ENCODE data around the gene SIPA1L3. TPM values are rescaled to one million over a fixed set of nuclear protein-coding genes. Genes with fewer than 3 reads are reported as not detected.
A peak's percentile ranks its signal among the peaks of the same experiment; 100 is the strongest.

The SIPA1L3 gene
- total RNA-seq, 2 donors from 2014 or later, result 136 to 180 TPM

DNA sequence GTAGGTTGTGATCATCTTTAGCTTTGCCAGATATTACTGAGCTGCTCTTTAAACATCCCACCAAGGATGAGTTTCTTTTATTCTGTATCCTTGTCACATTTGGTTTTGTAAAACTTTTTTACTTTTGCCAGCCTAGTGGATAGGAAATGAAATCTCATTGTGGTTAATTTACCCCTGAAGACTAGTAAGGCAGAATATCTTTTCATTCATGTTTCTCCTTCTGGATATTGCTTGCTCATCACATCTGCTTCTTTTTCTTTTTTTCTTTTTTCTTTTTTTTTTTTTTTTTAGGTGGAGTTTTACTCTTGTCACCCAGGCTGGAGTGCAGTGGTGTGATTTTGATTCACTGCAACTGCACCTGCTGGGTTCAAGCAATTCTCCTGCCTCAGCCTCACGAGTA lies 31.3 kb downstream of the SIPA1L3 start:
- ATAC-seq (no peak), DNase-seq (no peak)
- intact Hi-C loops (cut with DNase I, micrococcal nuclease), result no loop called here

DNA sequence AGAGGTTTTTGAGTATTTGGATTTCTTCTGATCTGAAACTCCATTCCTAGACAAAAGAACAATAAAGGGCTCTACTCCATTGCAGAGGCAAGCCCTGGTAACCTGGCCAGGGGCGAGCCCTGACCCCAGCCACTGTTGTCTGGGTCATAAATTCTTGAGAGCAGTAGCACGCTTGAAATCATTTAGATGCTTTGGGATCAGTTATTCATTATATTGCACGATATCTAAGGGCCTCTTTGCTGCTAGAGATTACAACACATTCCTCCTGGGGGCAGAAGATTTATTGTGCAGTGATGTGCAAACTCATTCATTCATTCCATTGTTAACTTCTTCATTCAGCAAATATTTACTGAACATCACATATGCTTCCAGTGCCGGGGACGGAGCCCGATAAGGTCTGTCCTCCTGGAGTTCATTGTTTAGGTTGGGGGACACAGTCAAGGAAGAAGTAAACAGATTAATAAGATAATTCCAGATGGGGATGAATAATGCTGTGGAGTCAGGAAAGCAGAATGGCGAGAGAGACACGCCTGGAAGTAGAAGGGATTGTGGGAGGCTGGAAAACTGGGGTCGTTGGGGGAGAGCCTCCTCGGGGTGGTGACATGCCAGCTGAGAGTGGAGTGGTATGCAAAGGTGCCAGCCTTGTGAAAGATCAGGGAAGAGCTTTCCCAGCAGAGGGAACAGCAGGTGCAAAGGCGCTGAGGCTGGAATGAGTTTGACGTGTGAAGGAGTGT lies 34.9 kb downstream of the SIPA1L3 start:
- ATAC-seq (peak; percentile 47), DNase-seq (peak in 1 of 2 donors; percentile 55)
- intact Hi-C loops (cut with DNase I, micrococcal nuclease), result no loop called here

DNA sequence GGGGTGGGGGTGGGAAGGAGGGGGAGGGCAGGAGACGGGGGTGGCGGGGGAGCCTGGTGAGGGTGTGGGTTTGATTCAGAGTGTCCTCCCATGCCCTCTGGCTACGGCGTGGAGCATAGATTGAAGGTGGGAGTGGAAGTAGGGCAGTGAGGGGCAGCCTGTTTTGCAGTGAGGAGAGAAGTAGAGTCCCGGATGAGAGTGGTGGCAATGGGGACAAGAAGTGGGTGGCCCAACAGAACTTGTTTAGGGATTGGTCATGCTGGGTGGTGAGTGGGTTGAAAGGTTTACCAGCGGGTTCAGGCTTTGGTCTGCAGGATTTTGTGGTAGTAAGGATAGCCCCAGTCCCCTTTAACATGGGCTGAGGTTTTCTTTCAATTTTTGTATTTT lies 35.5 kb downstream of the SIPA1L3 start:
- intact Hi-C loops (cut with DNase I, micrococcal nuclease), result no loop called here
- ATAC-seq, result no peak

DNA sequence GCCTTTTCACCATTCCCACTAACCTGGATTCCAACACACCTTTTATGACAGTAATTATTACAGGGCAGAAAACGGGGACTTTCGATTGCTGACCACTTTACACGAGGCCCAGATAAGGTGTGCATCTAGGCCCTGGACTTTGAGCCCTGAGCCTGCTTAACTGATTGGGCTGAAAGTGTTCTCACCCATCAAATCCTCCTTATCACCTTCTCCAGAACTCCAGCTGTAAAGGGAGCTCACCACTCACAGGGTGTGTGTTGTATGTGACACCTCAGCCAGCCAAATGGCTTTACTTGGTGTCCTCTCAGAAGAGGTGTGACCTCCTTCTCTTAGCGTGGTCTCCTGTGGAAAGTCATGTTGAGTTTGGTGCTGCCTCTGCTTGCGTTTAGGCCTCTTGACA lies 36.5 kb downstream of the SIPA1L3 start:
- ATAC-seq (peak; percentile 72), DNase-seq (peak; percentile 60 to 83)
- intact Hi-C loops (cut with DNase I, micrococcal nuclease), result no loop called here

More for the DNA sequence above, 35.5 kb downstream of the SIPA1L3 start:
- no peak for DNase-seq

DNA sequence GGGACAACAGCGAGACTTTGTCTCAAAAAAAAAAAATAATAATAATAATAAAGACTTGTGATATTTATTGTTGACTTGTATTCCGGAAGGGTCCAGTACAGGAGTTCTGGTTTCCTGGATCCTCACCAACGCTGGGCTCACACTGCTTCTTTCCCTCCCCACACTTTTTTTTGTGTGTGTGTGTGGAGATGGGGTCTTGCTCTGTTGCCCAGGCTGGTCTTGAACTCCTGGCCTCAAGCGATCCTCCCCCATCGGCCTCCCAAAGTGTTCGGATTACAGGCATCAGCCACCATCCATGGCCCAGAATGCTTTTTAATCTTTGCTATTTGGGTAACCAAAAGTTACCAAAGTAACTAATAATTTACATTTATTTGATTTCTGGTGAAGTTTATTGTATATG lies 39.1 kb downstream of the SIPA1L3 start:
- no peak for DNase-seq
- intact Hi-C loops (cut with DNase I, micrococcal nuclease), result no loop called here
- no peak for ATAC-seq

DNA sequence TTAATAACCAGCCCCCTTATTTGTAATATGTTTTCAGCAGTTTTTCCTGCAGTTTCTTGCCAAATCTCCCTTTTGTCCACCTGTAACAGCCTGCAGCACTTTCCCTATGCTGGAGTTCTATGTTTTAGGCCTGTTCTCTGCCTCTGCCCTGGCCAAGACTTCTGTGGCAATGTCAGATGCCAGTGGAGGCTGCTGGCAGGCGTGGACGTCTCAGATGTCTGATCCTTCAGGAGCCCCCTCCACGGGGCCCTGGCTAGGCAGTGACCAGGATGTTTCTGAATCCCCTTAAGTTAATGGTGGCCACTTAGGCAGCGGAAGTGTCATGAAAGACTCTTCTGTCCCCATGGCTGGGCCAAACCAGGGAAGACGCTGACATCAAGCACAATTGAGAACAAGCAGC lies 40.8 kb downstream of the SIPA1L3 start:
- DNase-seq, result no peak

DNA sequence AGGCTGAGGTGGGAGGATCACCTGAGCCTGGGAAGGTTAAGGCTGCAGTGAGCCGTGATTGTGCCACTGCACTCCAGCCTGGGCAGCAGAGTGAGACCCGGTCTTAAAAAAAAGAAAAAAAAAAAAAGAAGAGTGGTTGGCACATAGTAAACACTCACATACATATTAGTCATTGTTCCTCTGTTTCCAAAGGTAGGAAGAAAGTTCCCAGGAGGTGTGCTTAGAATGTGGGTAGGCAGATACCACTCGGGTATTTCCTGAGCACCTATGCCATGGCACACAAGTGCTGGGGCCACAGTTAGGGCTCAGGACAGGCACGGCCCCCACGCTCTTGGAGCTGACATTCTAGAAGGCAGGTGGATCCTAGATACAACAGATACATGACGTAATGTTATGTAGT lies 41.4 kb downstream of the SIPA1L3 start:
- no peak for ATAC-seq
- DNase-seq, result no peak
- intact Hi-C loops (cut with DNase I, micrococcal nuclease), result no loop called here

More for the DNA sequence above, 40.8 kb downstream of the SIPA1L3 start:
- no peak for ATAC-seq
- intact Hi-C loops (cut with DNase I, micrococcal nuclease), result no loop called here

DNA sequence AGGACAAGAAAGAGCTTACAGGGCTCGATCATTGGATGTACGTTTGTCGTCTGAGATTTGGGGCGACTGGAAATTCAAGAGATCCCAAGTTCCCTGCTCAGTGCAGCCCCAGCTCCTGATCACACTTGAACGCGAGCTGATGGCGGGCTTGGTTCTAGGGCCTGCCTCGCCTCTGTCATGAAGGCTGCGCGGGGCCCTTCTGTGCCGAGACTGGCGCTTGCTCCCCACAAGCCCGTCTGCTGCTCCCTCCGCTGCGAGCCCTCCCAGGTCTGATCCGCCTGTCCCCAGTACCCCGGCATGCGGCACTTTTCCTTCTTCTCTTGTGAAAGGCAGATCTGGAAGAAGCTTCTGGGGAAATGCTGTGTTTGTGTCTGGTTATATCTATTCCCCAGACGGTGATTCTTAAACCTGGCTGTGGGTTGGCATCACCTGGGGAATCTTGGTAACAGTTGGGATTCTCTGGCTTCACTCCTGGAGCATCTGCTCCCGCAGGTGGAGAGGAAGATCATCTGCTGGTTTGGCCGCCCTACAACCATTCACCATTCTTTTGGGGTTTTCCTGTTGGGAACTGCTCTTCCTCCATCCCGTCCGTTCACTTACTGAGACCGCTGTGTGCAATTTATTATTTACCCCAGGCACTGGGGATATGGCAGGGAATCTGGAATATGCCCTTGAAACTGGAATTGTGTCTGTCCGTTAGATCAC lies 43.6 kb downstream of the SIPA1L3 start:
- DNase-seq, result no peak
- intact Hi-C loops (cut with DNase I, micrococcal nuclease), result no loop called here
- no peak for ATAC-seq

DNA sequence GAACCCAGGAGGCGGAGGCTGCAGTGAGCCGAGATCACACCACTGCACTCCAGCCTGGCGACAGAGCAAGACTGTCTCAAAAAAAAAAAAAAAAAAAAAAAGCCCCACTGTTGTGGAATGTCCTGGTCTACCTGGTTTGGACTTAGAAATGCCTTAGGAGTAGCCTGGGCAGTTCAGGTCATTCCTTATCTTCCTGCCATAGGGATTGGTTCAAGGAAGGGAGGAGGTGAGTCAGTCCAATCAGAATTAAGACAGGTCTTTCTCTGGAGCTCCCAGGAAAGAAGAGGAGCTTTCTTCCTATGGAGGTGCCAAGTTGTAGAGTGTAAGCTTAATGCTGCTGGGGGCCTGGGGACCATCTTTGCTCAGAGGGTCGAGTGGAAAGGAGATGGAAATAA lies 44.8 kb downstream of the SIPA1L3 start:
- ATAC-seq (peak; percentile 62), DNase-seq (no peak)
- intact Hi-C loops (cut with DNase I, micrococcal nuclease), result no loop called here

DNA sequence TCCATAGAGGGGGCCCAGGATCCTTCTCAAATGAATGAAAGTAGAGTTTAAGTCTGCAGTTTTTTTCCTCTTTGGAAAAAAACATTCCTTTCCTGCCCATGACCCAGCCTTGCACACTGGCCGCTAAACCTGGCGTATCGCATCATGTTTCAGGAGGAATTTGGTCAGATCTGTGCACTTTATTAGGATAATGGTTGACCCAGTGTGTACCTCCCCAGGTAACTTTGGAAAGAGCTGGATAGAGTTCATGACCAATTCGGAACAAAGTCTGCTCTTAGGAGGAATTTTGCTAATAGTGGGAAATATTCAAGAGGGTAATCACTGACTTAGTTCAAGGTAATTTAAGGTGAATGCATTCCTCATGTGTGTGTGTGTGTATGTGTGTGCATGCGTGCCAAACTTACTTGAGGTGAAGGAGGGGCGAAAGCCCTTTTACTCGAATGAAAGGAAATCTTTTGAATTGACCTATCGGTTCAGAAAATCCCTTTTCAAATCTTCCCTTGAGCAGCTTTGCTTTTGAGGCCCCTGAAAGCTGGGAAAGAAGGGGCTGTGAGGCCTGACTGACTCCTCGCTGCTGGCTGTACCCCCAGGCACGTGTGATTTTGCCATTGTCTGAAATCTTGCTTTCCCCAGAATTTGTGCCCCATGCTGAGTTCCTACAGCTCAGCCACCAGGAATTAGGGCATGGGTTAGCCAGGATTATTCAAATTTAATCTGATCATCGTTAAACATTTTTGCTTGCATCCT lies 46.3 kb downstream of the SIPA1L3 start:
- ATAC-seq, result peak; percentile 14
- no peak for DNase-seq
- intact Hi-C loops (cut with DNase I, micrococcal nuclease), result no loop called here

DNA sequence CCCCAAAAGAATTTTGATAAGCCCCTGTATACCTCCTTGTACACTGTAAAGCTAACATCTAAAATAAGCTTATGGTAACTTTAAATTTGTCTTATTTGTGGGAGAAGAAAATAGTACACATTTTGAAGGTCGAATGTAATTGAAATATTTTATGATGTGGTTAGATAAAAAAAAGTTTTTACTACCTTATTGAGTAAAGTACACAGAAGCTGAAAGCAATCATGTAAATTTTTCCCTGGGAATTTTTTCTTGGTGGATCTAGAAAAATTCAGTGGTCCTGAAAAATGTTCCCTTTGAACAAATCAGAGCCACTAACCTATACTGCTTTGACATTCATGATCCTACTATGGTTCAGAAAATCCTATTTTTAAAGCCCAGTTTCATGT lies 46.9 kb downstream of the SIPA1L3 start:
- intact Hi-C loops (cut with DNase I, micrococcal nuclease), result no loop called here
- DNase-seq (no peak), ATAC-seq (peak; percentile 54)

DNA sequence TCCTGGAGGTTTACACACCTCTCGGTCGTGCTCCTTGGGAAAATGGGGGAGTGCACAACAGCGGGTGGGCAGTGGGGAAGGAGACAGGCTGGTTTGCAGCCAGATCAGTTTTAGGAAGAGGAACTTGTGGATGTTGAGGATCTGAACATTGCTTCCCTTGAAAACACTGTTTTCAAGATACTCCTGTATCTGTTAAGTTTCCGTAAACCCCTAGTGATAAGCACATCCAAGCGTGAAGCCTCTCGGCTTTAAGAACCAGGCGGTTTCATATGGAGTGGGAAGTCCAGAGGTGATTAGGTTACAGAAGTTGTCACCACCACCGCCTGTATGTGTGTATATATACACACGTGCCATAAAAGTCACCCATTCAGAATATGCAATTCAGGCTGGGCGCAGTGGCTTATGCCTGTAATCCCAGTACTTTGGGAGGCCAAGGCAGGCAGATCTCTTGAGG lies 47.4 kb downstream of the SIPA1L3 start:
- ATAC-seq (peak; percentile 87), DNase-seq (peak in 1 of 2 donors; percentile 45)

DNA sequence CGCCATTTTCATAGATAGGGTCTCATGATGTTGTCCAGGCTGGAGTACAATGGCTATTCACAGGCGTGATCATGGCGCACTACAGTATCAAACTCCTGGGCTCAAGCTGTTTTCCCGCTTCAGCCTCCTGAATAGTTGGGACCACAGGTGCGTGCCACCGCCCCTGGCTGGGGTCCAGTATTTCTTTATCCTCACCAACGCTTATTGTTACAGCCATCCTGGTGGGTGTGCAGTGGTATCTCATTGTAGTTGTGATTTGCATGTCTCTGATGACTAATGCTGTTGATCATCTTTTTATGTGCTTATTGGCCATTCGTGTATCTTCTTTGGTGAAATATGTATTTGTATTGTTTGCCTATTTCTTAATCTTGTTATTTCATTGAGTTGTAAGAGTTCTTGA lies 49.0 kb downstream of the SIPA1L3 start:
- intact Hi-C loops (cut with DNase I, micrococcal nuclease), result no loop called here
- ATAC-seq (no peak), DNase-seq (no peak)

More for the DNA sequence above, 47.4 kb downstream of the SIPA1L3 start:
- intact Hi-C loops (cut with DNase I, micrococcal nuclease), result no loop called here

DNA sequence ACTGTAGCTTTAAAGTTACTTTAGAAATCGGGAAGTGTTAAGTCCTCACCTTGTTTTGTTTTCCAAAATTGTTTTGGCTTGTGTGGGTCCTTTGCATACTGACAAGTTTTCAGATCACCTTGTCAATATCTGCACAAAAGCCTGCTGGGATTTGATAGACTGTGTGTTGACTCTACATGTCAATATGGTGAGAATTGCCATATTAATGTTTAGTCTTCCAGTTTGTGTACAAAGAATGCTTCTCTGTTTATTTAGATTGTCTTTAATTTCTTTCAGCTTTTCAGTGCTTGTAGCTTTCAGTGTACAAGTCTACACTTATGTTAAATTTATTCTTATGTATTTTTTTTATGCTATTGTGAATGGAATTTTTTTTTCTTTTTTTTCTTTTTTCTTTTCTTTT lies 50.2 kb downstream of the SIPA1L3 start:
- no peak for ATAC-seq
- intact Hi-C loops (cut with DNase I, micrococcal nuclease), result no loop called here

DNA sequence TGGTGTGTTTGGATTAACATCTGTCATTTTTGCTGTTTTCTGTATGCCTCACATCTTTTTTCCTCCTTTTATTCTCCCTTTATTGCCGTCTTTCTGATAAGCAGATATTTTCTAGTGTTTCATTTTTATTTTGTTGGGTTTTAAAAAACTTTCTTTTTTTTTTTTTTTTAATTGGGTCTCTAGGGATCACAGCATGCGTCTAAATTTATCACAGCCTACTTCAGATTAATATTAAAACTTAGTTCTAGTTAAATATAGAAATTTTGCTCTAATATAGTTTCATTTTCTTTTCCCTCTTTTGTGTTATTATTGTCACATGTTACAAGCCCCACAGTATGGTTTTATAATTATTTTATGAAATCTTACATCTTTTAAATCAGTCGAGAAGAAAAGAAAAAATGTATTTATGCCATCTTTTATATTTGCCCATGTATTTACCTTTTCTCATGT lies 52.7 kb downstream of the SIPA1L3 start:
- DNase-seq, result no peak
- no peak for ATAC-seq
- intact Hi-C loops (cut with DNase I, micrococcal nuclease), result no loop called here

More for the DNA sequence above, 50.2 kb downstream of the SIPA1L3 start:
- DNase-seq, result no peak

DNA sequence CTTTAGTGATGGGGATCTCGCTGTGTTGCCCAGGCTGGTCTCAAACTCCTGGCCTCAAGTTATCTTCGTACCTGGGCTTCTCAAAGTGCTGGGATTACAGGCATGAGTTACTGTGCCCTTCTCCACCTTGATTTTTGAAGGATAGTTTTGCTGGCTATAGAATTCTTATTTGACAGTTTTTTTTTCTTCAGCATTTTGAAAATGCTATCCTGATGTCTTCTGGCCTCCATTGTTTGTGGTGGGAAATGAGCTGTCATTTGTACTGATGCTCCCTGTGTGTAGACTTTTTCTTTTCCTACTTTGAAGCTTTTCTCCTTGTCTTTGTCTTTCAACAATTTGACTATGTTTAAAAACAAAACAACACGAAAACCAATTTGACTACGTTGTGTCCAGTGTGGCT lies 54.2 kb downstream of the SIPA1L3 start:
- DNase-seq (no peak), ATAC-seq (no peak)
- intact Hi-C loops (cut with DNase I, micrococcal nuclease), result no loop called here

DNA sequence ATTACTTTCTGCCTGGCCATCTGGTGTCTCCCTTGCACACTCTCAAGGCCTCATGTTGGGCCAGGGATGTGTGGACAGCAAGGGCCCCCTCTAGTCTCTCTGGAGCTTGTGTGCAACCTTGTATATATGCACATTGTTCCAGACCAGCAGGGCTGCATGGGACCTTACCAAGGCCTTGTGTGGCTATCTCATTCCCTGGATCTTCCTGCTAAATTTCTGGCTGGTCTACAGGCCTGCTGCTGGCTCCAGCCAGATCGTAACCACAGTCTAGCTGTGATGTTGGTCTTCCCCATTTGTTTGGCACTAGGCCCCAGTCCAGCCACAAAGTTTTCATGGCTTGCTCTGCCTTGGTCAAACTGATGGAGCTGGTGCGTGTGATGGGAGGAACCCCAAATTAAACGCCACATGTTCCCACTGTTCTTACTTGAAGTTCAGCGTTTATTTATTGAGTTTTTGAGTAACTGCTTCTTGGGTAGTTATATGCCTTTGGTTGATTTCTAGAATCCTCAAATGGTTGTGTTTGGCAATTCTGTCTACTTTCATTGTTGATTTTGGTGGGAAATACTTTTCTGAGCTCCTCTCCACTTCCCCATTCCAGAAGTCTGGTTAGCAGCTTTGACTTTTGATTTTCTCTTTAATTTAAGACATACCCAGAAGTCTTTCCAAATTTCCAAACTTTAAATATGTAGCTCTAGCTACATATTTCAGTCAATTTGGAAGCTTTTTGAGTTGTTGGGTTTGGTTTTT lies 56.4 kb downstream of the SIPA1L3 start:
- intact Hi-C loops (cut with DNase I, micrococcal nuclease), result no loop called here
- DNase-seq (no peak), ATAC-seq (no peak)

DNA sequence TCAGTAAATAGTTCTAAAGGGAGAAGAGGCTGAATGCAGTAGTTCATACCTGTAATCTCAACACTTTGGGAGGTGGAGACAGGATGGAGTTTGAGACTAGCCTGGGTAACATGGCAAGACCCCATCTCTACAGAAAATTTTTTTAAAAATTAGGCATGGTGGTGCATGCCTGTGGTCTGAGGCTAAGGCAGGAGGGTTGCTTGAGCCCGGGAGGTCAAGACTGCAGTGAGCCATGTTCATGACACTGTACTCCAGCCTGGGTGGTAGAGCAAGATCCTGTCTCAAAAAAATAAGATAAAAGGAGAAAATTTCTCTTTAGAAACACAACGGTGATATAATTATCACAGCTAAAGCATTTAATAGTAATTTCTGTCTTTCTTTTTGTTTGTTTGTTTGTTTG lies 57.1 kb downstream of the SIPA1L3 start:
- DNase-seq, result no peak
- intact Hi-C loops (cut with DNase I, micrococcal nuclease), result no loop called here
- ATAC-seq, result no peak

DNA sequence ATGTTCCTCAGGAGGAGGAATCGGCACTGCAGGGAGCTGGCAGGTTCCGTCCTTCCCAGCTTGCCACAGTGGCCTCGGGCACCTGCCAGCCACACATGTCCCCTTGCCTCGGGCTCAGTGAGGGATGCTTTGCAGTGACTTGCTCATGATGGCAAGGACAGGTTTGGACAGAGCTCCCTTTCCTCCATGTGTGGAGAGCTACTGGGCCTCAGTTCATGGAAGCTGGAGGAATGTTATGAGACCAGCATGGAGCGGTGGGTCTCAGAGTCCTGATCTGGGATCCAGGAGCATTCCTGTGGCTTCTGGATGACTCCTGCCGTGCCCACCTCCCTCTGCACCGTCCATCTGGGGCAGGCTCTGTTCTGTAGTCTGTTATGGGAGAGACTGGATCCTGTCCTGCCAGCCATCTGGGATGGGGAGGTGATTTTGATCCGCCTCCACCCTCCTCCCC lies 59.2 kb downstream of the SIPA1L3 start:
- ATAC-seq, result peak; percentile 3
- DNase-seq, result no peak
- intact Hi-C loops (cut with DNase I, micrococcal nuclease), result no loop called here

Data from left colon (tissue), 2 donors.